SIG-M5 (cell line): ENCODE data around the gene KLHL13.

Experiments used
- DNase-seq: peaks from one replicate; lab custom pipeline; 2025; lab: John Stamatoyannopoulos, UW

The KLHL13 gene

DNA sequence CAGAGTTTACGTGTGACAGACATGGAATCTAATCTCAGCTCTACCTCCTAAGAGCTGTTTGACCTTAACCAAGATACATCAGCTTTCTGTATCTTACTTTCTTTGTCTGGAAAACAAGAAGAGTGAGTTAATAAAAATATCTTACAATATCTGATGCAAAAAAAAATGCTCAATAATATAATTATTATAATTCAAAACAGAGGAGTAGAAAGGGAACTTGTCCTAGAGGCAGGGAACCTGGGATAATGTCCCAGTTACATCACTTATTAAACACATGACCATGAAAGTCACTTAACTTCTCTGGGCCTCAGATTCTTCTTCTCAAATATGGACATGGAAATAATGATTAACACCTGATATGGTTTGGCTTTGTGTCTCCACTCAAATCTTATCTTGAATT, 256.1 kb downstream of the KLHL13 start:
- DNase-seq = no peak

- no peak for DNase-seq
Observed at GRCh38 chrX:117854806-117855205, 261.8 kb downstream of the KLHL13 start.

GRCh38 chrX:117851025-117851424, 265.6 kb downstream of the KLHL13 start:
- no peak for DNase-seq
